ENCODE data around the gene BCAP31. TPM values are rescaled to one million over a fixed set of nuclear protein-coding genes. Genes with fewer than 3 reads are reported as not detected.
"Not testable (repeated sequence)": the region's sequence is repeated elsewhere in the genome, so short reads cannot be mapped to it uniquely, and the experiment has no call there.

BCAP31 gene
- total RNA-seq, 1 donor: 111 TPM

DNA sequence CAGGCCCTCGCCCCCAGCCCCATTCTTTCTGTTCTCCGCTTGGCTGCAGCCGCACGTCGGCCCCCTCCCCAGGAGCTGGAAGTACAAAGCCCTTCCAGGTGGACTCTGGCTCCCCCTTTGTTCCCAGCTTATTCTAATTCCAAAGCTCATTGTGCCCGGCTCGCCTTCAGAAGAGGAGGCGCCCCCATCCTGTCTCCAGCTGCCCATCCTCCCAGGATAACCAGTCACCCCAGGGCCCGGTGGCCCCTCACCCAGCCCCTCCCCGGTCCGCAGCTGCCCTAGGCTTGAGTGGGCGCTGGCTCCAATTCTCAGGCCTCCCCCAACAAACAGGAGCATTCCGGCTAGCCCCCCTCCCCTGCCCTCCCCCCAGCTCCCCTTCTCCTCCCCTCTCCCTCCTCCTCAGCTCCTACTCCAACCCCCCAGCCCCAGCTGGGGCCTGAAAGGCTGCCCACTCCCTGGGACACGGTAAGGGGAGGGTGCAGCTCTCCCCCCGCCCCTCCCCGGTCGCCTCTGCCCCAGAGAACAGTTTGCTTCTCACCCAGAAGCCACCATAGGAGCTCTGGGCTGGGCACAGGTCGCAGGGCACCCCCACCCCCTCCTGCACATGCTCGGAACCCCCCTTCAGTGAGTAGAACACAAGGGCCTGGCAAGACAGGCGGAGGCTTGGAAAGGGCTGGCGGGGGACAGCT lies 39.6 kb downstream of the BCAP31 start:
- DNase-seq (ENCODE audit: low read depth): no peak
- no peak overlapping the region for H3K4me3 ChIP-seq (ENCODE audit: low read depth, low read length)
- TF ChIP-seq, protein P1, sequence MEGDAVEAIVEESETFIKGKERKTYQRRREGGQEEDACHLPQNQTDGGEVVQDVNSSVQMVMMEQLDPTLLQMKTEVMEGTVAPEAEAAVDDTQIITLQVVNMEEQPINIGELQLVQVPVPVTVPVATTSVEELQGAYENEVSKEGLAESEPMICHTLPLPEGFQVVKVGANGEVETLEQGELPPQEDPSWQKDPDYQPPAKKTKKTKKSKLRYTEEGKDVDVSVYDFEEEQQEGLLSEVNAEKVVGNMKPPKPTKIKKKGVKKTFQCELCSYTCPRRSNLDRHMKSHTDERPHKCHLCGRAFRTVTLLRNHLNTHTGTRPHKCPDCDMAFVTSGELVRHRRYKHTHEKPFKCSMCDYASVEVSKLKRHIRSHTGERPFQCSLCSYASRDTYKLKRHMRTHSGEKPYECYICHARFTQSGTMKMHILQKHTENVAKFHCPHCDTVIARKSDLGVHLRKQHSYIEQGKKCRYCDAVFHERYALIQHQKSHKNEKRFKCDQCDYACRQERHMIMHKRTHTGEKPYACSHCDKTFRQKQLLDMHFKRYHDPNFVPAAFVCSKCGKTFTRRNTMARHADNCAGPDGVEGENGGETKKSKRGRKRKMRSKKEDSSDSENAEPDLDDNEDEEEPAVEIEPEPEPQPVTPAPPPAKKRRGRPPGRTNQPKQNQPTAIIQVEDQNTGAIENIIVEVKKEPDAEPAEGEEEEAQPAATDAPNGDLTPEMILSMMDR (IDR thresholded peaks at IDR 0.05; ENCODE audit: insufficient read depth, low read length): no peak

DNA sequence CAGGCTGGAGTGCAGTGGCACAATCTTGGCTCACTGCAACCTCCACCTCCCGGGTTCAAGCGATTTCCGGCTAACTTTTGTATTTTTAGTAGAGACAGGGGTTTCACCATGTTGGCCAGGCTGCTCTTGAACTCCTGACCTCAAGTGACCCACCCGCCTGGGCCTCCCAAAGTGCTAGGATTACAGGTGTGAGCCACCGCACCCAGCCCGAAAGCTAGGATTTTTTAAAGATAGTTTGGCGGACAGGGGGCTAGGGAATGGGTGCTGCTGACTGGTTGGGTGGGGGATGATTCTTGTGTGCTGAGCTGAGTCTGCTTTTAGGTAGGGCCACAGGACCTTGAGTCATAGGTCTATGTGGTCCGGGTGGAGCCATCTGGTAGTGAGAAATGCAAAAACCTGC lies 40.7 kb downstream of the BCAP31 start:
- DNase-seq (ENCODE audit: low read depth); H3K4me3 ChIP-seq (ENCODE audit: low read depth, low read length): not testable (repeated sequence)

DNA sequence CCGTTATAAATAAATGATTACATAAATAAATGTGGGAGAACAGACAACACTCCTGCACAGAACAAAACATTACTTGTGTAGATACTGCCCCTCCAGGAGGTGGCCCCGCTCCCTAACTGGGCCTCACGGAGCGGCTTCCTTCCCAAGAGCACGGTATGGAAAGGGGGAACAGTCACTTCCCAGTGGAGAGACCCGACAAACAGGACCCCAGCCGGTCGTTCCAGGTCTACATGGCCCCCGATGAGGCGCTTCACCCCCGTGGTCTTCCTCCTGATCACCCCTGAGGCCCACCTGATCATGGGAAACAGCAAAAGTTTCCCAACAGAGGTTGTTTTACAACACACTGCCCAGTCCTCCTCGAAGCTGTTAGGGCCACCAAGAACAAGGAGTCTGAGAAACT lies 43.0 kb downstream of the BCAP31 start:
- TF ChIP-seq, protein P1 (IDR thresholded peaks at IDR 0.05; ENCODE audit: insufficient read depth, low read length): no peak
- no peak for DNase-seq (ENCODE audit: low read depth)
- no peak overlapping the region for H3K4me3 ChIP-seq (ENCODE audit: low read depth, low read length)

DNA sequence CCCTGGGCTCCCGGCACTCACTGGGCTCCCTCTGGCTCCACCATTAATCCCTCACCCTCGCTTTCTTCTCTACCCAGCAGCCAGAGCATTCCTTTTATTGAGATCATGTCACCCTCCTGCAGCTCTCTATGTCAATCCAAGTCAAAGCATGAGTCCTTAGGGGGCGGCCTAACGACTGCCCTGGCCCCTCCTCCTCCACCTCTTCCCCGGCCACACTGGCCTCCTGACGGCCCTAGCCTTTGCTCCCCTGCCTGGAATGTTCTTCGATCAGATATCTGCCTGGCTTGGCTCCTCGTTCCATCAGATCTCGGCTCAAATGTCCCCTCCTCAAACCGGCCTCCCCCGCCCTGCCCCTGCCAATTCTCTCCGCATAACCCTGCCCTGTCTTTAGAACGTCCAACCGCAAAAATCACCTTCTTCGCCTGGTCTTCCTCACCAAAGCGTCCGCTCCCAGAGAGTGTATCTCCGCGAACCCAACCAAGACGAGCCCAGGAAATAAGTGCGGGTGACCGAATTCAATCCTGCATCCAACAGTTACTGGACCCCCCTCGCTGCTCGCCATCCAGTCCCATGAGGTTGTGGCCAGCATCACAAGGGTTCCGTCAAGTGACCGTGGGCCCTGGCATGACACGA lies 49.9 kb downstream of the BCAP31 start:
- TF ChIP-seq, protein P1 (IDR thresholded peaks at IDR 0.05; ENCODE audit: insufficient read depth, low read length): no peak
- DNase-seq (ENCODE audit: low read depth): no peak
- no peak overlapping the region for H3K4me3 ChIP-seq (ENCODE audit: low read depth, low read length)

DNA sequence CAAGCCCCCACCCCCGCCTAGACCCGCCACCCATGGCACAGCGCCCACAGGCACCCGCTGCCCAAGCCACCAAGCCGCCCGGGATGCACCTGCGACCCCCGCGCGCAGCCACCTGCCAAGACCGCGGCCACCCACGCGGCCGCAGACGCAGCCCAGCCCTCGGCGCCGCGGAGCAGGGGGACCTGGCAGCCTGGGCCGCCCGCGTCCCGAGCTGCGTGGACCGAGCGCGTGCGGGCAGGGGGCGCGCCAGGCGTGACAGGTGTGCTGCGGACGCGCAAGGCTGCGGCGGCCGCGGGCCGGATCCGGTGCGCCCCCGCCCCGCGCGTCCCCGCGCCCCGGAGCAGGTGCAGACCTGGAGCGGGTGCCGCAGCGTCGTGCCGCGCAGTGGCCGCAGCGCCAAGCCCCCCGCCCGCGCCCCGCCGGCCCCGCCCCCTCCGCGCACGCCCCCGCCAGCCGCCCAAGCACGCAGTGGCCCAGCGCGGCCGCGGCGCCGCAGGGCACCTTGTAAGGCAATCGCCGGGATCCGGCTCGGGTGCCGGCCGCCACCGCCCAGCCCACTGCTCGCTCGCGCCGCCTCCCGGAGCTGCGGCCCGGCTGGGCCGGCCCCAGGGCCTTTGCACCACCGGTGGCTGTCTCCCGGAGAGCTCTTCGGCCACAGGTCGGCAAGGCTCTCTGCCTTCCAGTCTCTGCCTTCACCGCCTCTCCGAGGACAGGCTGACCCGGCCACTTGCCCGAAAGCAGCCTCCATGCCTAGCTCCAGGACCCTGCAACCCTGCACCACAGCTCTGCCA lies 50.6 kb downstream of the BCAP31 start, which contains the start of gene PNCK:
TSS of gene PNCK (minus strand) at position 386 of the 791 bp plus-strand sequence. CDS start 737 bp downstream, outside the sequence.
- no peak within 1 kb of the TSS for H3K4me3 ChIP-seq (ENCODE audit: low read depth, low read length)
- DNase-seq (ENCODE audit: low read depth): no peak
- TF ChIP-seq, protein P1 (IDR thresholded peaks at IDR 0.05; ENCODE audit: insufficient read depth, low read length): no peak

DNA sequence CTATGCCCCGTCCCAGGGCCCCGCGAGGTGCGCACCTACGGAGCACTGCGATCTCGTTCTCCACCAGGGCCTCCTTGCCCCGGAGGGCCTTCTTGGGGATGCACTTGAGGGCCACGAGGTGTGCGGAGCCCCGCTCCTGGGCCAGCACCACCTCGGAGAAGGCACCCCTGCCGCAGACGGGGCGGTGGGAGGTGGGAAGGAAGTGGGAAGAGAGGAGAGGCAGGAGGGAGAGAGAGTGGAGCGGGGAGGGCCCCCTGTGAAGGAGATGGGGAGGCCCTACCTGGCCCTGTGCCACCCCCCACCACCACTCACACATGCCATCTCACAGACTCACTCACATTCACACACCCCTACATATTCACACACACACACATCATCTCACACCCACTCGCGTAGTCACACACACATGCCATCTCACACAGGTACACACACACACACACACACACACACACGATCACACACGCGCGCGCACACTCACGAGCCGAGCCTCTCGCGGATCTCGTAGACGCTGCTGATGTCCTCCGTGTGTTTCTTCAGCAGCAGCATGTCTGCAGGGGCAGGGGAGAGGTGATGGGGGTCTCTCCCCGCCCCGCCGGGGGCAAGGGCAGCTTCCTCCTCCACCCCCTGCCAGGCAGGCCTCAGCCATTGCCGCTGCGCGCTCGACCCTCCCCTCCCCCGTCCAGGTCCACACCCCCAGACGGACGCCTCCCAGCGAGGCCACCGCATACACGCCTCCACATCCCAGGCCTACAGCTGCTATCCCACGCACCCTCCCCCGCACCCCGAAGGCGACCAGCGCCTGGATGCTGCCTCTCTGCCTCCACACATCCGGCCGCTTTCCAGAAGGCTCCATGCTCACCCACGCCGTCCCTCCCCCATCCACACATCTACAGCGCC lies 51.4 kb downstream of the BCAP31 start:
- no peak for DNase-seq (ENCODE audit: low read depth)
- TF ChIP-seq, protein P1 (IDR thresholded peaks at IDR 0.05; ENCODE audit: insufficient read depth, low read length): no peak
- H3K4me3 ChIP-seq (ENCODE audit: low read depth, low read length): no peak overlapping the region
